LHCN-M2 (cell line): Measurements from ENCODE around the gene PLXNA4. TPM values are rescaled to one million over a fixed set of nuclear protein-coding genes. Genes with fewer than 3 reads are reported as not detected.

Experiments
- DNase-seq: peaks from one replicate; pipeline ENCODE4 v3.0.0-alpha.2; 2012; ENCODE audit warnings: low read depth
- total RNA-seq: library from RNA; depleted of rRNA; stranded (reverse); fragments of >200 nt; gene quantifications from 2 replicates; pipeline ENCODE4 v1.2.3, GENCODE V29; 2014

The PLXNA4 gene
- total RNA-seq, 1 experiment from 2014 or later = not detected

GRCh38 chr7:132243463-132243862 lies 332.8 kb downstream of the PLXNA4 start:
- DNase-seq = no peak

GRCh38 chr7:132243051-132243450 lies 333.2 kb downstream of the PLXNA4 start:
- no peak for DNase-seq

GRCh38 chr7:132242192-132242812 lies 334.0 kb downstream of the PLXNA4 start:
- no peak for DNase-seq

GRCh38 chr7:132240821-132241422 lies 335.3 kb downstream of the PLXNA4 start:
- DNase-seq = no peak

- no peak for DNase-seq
Measured at GRCh38 chr7:132240262-132240661, 336.0 kb downstream of the PLXNA4 start.

GRCh38 chr7:132239422-132239994 lies 336.8 kb downstream of the PLXNA4 start:
- DNase-seq = no peak

GRCh38 chr7:132234711-132235110 lies 341.6 kb downstream of the PLXNA4 start:
- no peak for DNase-seq

- no peak for DNase-seq
Measured at GRCh38 chr7:132232406-132232805, 343.9 kb downstream of the PLXNA4 start.

GRCh38 chr7:132230462-132230861 lies 345.8 kb downstream of the PLXNA4 start:
- no peak for DNase-seq

- DNase-seq = no peak
Measured at GRCh38 chr7:132228240-132228639, 348.0 kb downstream of the PLXNA4 start.

GRCh38 chr7:132226957-132227290 lies 349.3 kb downstream of the PLXNA4 start:
- DNase-seq = no peak

GRCh38 chr7:132226046-132226956 lies 350.0 kb downstream of the PLXNA4 start:
- no peak for DNase-seq

- no peak for DNase-seq
Measured at GRCh38 chr7:132225216-132226030, 350.8 kb downstream of the PLXNA4 start.

- DNase-seq = no peak
Measured at GRCh38 chr7:132221356-132221755, 354.9 kb downstream of the PLXNA4 start.

- DNase-seq = no peak
Measured at GRCh38 chr7:132220060-132220459, 356.2 kb downstream of the PLXNA4 start.

- no peak for DNase-seq
Measured at GRCh38 chr7:132218876-132219275, 357.4 kb downstream of the PLXNA4 start.

- DNase-seq = no peak
Measured at GRCh38 chr7:132216847-132217525, 359.3 kb downstream of the PLXNA4 start.

- no peak for DNase-seq
Measured at GRCh38 chr7:132214452-132214851, 361.8 kb downstream of the PLXNA4 start.

- no peak for DNase-seq
Measured at GRCh38 chr7:132213583-132213982, 362.7 kb downstream of the PLXNA4 start.

GRCh38 chr7:132211971-132212370 lies 364.3 kb downstream of the PLXNA4 start:
- no peak for DNase-seq

GRCh38 chr7:132210821-132211220 lies 365.4 kb downstream of the PLXNA4 start:
- no peak for DNase-seq
